CD4-positive, alpha-beta memory T cell (primary cell): ENCODE data around the gene SPACA1. TPM values are rescaled to one million over a fixed set of nuclear protein-coding genes. Genes with fewer than 3 reads are reported as not detected.

Experiments used
- CTCF ChIA-PET: fragments of 350-600 bp; sonication (Branson Sonifier 250); formaldehyde crosslinking; loops from one replicate; lab custom pipeline; 2021; ENCODE audit warnings: inconsistent platforms; ENCODE audit not compliant: partially characterized antibody; lab: Charles Lee
- POLR2A ChIA-PET: fragments of 350-600 bp; sonication (Branson Sonifier 250); formaldehyde crosslinking; loops from one replicate; lab custom pipeline; 2021; ENCODE audit not compliant: partially characterized antibody; lab: Charles Lee
- DNase-seq, 5 donors: peaks; one replicate each; pipeline versions ENCODE4 v3.0.0 to v3.0.0-alpha.2; 2020 to 2022; ENCODE audit warnings: mixed read lengths in 1 of 5
- H3K27ac ChIP-seq: one replicate; pipeline ENCODE4 v1.7.0; 2013; ENCODE audit warnings: low read depth, low read length
- H3K27me3 ChIP-seq: 2 replicates; pipeline ENCODE4 v1.7.0; 2013; ENCODE audit warnings: mild to moderate bottlenecking, low read length, moderate library complexity; ENCODE audit not compliant: insufficient read depth
- H3K36me3 ChIP-seq: 2 replicates; pipeline ENCODE4 v1.7.0; 2013; ENCODE audit warnings: mild to moderate bottlenecking, low read length, moderate library complexity; ENCODE audit not compliant: insufficient read depth
- H3K4me1 ChIP-seq: 2 replicates; pipeline ENCODE4 v1.7.0; 2013; ENCODE audit warnings: mild to moderate bottlenecking, low read length, moderate library complexity; ENCODE audit not compliant: insufficient read depth
- H3K4me3 ChIP-seq, 2 donors: one replicate each; pipeline ENCODE4 v1.7.0; 2013; ENCODE audit warnings: low read length in 2 of 2, mild to moderate bottlenecking in 1 of 2
- H3K9me3 ChIP-seq, 2 donors: one replicate each; pipeline ENCODE4 v1.7.0; 2013; ENCODE audit warnings: low read length in 2 of 2, control low read depth in 1 of 2; ENCODE audit not compliant: control insufficient read depth in 1 of 2
- H3K27ac Mint-ChIP-seq, 7 donors: one replicate each; pipeline ENCODE4 v1.8.0; 2020 to 2021; ENCODE audit warnings: mixed read lengths in 7 of 7, mild to moderate bottlenecking in 6 of 7, inconsistent platforms in 3 of 7, moderate library complexity in 3 of 7
- H3K27me3 Mint-ChIP-seq, 2 donors: one replicate each; pipeline ENCODE4 v1.8.0; 2020 to 2021; ENCODE audit warnings: mixed read lengths in 2 of 2
- H3K36me3 Mint-ChIP-seq, 2 donors: one replicate each; pipeline ENCODE4 v1.8.0; 2020 to 2021; ENCODE audit warnings: mixed read lengths in 2 of 2, inconsistent platforms in 1 of 2, mild to moderate bottlenecking in 1 of 2
- H3K4me1 Mint-ChIP-seq, 4 donors: one replicate each; pipeline ENCODE4 v1.8.0; 2020 to 2021; ENCODE audit warnings: mixed read lengths in 4 of 4, mild to moderate bottlenecking in 1 of 4
- H3K4me3 Mint-ChIP-seq, 8 donors: one replicate each; pipeline ENCODE4 v1.8.0; 2020 to 2021; ENCODE audit warnings: mixed read lengths in 8 of 8, mild to moderate bottlenecking in 7 of 8, moderate library complexity in 6 of 8, inconsistent platforms in 3 of 8
- H3K9me3 Mint-ChIP-seq, 8 donors: one replicate each; pipeline ENCODE4 v1.8.0; 2020 to 2021; ENCODE audit warnings: mixed read lengths in 8 of 8, mild to moderate bottlenecking in 5 of 8, inconsistent platforms in 3 of 8, moderate library complexity in 1 of 8
- intact Hi-C: fragments of 100-400 bp; cut with micrococcal nuclease; formaldehyde crosslinking; loops from one replicate; pipeline ENCODE4 v1.15.1; 2023
- polyA plus RNA-seq, 2 donors: library from polyadenylated mRNA; unstranded; fragments of 300-500 nt; fragmentation: Illumina TruSeq; gene quantifications; one replicate each; pipeline ENCODE4 v1.2.3, GENCODE V29; 2021
- total RNA-seq, 2 experiments: library from RNA; stranded (reverse); gene quantifications; one replicate each; pipeline ENCODE4 v1.2.3, GENCODE V29; 2021

The SPACA1 gene
- total and polyA plus RNA-seq, 4 experiments from 2014 or later: not detected

DNA sequence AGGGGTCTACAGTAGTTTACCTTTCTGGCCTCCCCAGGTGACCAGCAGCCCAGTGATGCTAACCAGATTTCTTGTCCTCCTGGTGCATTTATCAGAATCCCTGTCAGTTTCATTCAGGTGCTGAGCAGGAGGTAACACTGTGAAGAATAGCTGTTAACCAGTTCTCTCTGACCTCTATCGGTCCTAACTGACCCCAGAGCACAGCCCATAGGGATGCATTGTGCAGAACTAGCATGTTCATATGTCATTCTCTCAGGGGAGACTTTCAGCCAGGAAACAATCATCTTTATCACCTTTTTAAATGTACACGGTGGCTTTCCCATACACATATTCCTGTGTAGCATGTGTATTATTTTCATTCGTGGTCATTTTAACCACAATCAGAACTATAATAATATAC lies 68.6 kb downstream of the SPACA1 start:
- Mint-ChIP-seq H3K4me1 (no peaks in the 10 kb centered on the region), H3K27me3 (peaks cover 16 to 18% of the 10 kb centered on the region in 2 donors), H3K27ac (no peak overlapping the region), H3K36me3 (no peaks in the 10 kb centered on the region), H3K9me3 (peaks cover 0 to 5% (median 0%) of the 10 kb centered on the region in 8 donors), H3K4me3 (no peak overlapping the region)
- intact Hi-C loops: no loop called here
- no peaks in the 10 kb centered on the region for H3K9me3 ChIP-seq
- H3K27me3 ChIP-seq: no peaks in the 10 kb centered on the region
- no peak overlapping the region for H3K27ac ChIP-seq
- no peak overlapping the region for H3K4me3 ChIP-seq
- H3K36me3 ChIP-seq: no peaks in the 10 kb centered on the region
- no peaks in the 10 kb centered on the region for H3K4me1 ChIP-seq
- POLR2A ChIA-PET: no interaction called here
- no peak for DNase-seq
- CTCF ChIA-PET: no interaction called here

Other genes starting within 250 kb of the SPACA1 start
- not detected for gene CNR1, start 118.5 kb downstream of the SPACA1 start, total RNA-seq
- gene CNR1, start 118.5 kb downstream of the SPACA1 start, polyA plus RNA-seq: not detected